Heart left ventricle (tissue), 16 donors: ENCODE results near the gene NGEF. TPM values are rescaled to one million over a fixed set of nuclear protein-coding genes. Genes with fewer than 3 reads are reported as not detected.

Experiments used
- ATAC-seq, 4 donors: fragments of 200-7000 bp; cut with Tn5 transposase; one replicate each; pipeline ENCODE4 v1.9.1; 2020 to 2022; ENCODE audit warnings: moderate library complexity in 4 of 4, mild to moderate bottlenecking in 3 of 4, moderate number of reproducible peaks in 1 of 4
- DNase-seq, 5 donors: peaks; one replicate each; pipeline ENCODE4 v3.0.0-alpha.2; 2020
- H3K27ac ChIP-seq, 12 donors: fragments of 200-600 bp; sonication (generic) in 4 of 12; one replicate each; pipeline versions ENCODE4 v1.5.0 to v1.8.0; 2016 to 2022; ENCODE audit warnings: mild to moderate bottlenecking in 2 of 12
- H3K27me3 ChIP-seq, 9 donors: fragments of 200-600 bp; sonication (generic) in 2 of 9; one replicate each; pipeline versions ENCODE4 v1.5.1 to v1.8.0; 2016 to 2022; ENCODE audit warnings: mild to moderate bottlenecking in 3 of 9
- H3K36me3 ChIP-seq, 9 donors: fragments of 200-600 bp; sonication (generic) in 2 of 9; one replicate each; pipeline versions ENCODE4 v1.5.0 to v1.8.0; 2018 to 2022; ENCODE audit warnings: mild to moderate bottlenecking in 2 of 9
- H3K4me1 ChIP-seq, 12 donors: fragments of 200-600 bp; sonication (generic) in 4 of 12; one replicate each; pipeline versions ENCODE4 v1.5.0 to v1.8.0; 2016 to 2022; ENCODE audit warnings: mild to moderate bottlenecking in 3 of 12
- H3K4me3 ChIP-seq, 12 donors: fragments of 200-600 bp; sonication (generic) in 4 of 12; one replicate each; pipeline versions ENCODE4 v1.5.0 to v1.8.0; 2017 to 2022; ENCODE audit warnings: mild to moderate bottlenecking in 9 of 12, moderate library complexity in 4 of 12
- H3K9me3 ChIP-seq, 12 donors: fragments of 200-600 bp; sonication (generic) in 4 of 12; one replicate each; pipeline versions ENCODE4 v1.5.0 to v1.8.0; 2016 to 2022; ENCODE audit warnings: mild to moderate bottlenecking in 1 of 12
- POLR2A ChIP-seq, 2 donors: fragments of 450-650 bp; IDR thresholded peaks; one replicate each; pipeline ENCODE4 v1.6.1; 2017; ENCODE audit warnings: antibody characterized with exemption in 2 of 2, mild to moderate bottlenecking in 2 of 2, moderate library complexity in 2 of 2
- WGBS, 4 donors: extraction: QIAGEN DNeasy Blood & Tissue Kit in 2 of 4; methylation state at CpG; one replicate each; pipeline versions ENCODE4 v1.1.5 to v1.1.7; 2013 to 2018; 5-methylcytosine and 5-hydroxymethylcytosine counted together
- intact Hi-C, 10 donors: fragments of 100-400 bp; cut with DNase I; formaldehyde crosslinking; loops; one replicate each; pipeline versions ENCODE4 v1.11.1 to v1.14.2; 2022
- polyA plus RNA-seq, 2 donors: library from polyadenylated mRNA; stranded (reverse); fragments of 200-250 nt; gene quantifications; one replicate each; pipeline ENCODE4 v1.2.3, GENCODE V29; 2013
- total RNA-seq, 9 donors: library from RNA; depleted of rRNA in 2 of 9; stranded (reverse); fragments of >200 nt in 2 of 9; fragmentation: NEBNext Ultra II Directional in 3 of 9; extraction: Animal tissue kit (Norgen Biotek cat#: 25700) in 3 of 9; gene quantifications; one replicate each; pipeline versions ENCODE4 v1.1.0 to v1.2.4, GENCODE V29; 2016 to 2023
- TF ChIP-seq, protein P1 (sequence below), 12 donors: fragments of 200-600 bp; sonication (generic) in 4 of 12; IDR thresholded peaks; one replicate each; pipeline versions ENCODE4 v1.5.0 to v1.8.0; 2018 to 2022; ENCODE audit warnings: antibody characterized with exemption in 12 of 12, mild to moderate bottlenecking in 5 of 12
- donor health status: ischemic (EF 13 %, LVEDD 7.1; RV severe dilation, severe dysfunction).
- donor health status: healthy with polysubstance abuse.
- donor health status: DM: no; HTN: yes; CAD: no.
- donor health status: DM: no; HTN: no; CAD: no.
- donor health status: ischemic (EF 25% LVEDD 6.9; RV normal size, moderate dysfunction).
- donor health status: ischemic (EF 25% LVEDD 5.7; RV mildly dilated, moderate dysfunction).
- donor health status: healthy.
- donor health status: DM: yes; HTN: yes; CAD: no.
- donor health status: ischemic (EF 35%, LVEDD 5.7; RV mildly dilated, moderate dysfunction).
- donor health status: nonischemic (EF 11% LVEDD 7.7; RV severe dilation, severe dysfunction).
- donor health status: DM: yes; HTN: yes; CAD: no.
- donor health status: PGD.
- donor health status: ischemic (EF 29% LVEDD 5.4; RV normal size, mild dysfunction).
- donor health status: nonischemic (EF 23%, LVEDD 6.1; RV moderate dilation, normal function).

The NGEF gene
- total and polyA plus RNA-seq, 11 donors = 0.15 to 0.62 (median 0.42) TPM; not detected in 4

DNA sequence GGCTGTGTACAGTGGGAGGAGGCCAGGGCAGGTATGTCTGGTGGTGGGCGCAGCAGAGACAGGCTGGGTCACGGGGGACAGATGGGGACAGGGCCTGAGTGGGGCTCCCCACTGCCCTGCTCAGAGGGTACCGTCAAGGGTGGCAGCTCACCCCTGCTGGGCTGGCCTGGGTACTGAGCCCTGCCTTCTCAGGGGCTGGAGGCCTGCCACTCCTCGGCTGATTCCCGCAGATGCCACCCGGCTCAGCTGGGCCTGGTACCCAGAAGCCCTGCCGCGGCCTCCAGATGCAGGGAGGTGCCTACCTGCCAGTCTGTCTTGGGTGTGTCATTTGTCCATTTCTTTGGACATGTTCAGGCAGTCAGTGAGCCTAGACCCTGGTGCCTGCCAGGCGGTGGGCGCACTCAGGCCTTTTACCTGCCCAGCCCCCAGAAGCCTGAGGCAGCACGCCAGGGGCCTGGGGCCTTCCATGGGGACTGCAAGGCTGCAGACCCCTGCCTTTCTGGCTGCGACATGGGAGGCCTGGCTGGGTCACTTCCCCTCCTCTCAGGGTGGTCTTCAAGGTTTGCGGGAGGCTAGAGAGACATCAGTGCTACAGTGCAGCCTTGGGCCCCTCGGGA lies 139.7 kb downstream of the NGEF start:
- no peaks in the 10 kb centered on the region for H3K9me3 ChIP-seq
- WGBS, 4 donors = 95 to 98% (median 96%) methylated on average over 9 to 14 of the region's 14 CpGs
- peaks cover 6 to 30% (median 14%) of the 10 kb centered on the region in 9 donors for H3K27me3 ChIP-seq
- H3K4me3 ChIP-seq = no peak overlapping the region
- ATAC-seq (peak in 1 of 4 donors; percentile 4), DNase-seq (no peak)
- no peaks in the 10 kb centered on the region for H3K36me3 ChIP-seq
- H3K4me1 ChIP-seq = peaks cover 0 to 17% (median 6%) of the 10 kb centered on the region in 12 donors
- no peak overlapping the region for H3K27ac ChIP-seq
- intact Hi-C loops = no loop called here
- TF ChIP-seq POLR2A (IDR thresholded peaks at IDR 0.05) = no peak
- TF ChIP-seq, protein P1, sequence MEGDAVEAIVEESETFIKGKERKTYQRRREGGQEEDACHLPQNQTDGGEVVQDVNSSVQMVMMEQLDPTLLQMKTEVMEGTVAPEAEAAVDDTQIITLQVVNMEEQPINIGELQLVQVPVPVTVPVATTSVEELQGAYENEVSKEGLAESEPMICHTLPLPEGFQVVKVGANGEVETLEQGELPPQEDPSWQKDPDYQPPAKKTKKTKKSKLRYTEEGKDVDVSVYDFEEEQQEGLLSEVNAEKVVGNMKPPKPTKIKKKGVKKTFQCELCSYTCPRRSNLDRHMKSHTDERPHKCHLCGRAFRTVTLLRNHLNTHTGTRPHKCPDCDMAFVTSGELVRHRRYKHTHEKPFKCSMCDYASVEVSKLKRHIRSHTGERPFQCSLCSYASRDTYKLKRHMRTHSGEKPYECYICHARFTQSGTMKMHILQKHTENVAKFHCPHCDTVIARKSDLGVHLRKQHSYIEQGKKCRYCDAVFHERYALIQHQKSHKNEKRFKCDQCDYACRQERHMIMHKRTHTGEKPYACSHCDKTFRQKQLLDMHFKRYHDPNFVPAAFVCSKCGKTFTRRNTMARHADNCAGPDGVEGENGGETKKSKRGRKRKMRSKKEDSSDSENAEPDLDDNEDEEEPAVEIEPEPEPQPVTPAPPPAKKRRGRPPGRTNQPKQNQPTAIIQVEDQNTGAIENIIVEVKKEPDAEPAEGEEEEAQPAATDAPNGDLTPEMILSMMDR (IDR thresholded peaks at IDR 0.05) = no peak

DNA sequence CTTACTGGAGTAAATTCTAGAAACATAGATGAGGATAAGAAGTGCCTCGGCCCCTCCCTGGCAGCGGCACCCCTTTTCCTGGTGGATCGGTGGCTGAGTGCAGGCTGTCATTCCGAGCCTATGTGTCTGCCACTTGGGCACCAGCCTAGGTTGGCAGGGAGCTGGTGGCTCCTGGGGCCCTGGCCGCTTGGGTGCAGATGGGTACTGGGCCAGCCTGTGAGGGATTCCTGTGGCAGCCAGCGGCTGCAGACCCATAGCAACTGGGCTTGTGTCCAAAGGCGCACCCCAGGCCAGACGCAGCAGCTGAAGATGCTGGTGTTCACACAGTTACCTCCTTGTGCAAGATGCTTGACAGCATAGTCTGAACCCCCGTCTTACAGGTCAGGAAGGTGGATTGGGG lies 140.2 kb downstream of the NGEF start:
- TF ChIP-seq POLR2A (IDR thresholded peaks at IDR 0.05) = no peak
- TF ChIP-seq, protein P1 (IDR thresholded peaks at IDR 0.05) = no peak
- 91 to 95% (median 94%) methylated on average over 9 of the region's 9 CpGs for WGBS, 4 donors
- Histone ChIP-seq H3K27ac (no peak overlapping the region), H3K9me3 (no peaks in the 10 kb centered on the region), H3K4me3 (no peak overlapping the region), H3K36me3 (no peaks in the 10 kb centered on the region), H3K27me3 (peaks cover 6 to 30% (median 14%) of the 10 kb centered on the region in 9 donors), H3K4me1 (peaks cover 0 to 17% (median 6%) of the 10 kb centered on the region in 12 donors)
- intact Hi-C loops = no loop called here
- ATAC-seq (no peak), DNase-seq (no peak)

DNA sequence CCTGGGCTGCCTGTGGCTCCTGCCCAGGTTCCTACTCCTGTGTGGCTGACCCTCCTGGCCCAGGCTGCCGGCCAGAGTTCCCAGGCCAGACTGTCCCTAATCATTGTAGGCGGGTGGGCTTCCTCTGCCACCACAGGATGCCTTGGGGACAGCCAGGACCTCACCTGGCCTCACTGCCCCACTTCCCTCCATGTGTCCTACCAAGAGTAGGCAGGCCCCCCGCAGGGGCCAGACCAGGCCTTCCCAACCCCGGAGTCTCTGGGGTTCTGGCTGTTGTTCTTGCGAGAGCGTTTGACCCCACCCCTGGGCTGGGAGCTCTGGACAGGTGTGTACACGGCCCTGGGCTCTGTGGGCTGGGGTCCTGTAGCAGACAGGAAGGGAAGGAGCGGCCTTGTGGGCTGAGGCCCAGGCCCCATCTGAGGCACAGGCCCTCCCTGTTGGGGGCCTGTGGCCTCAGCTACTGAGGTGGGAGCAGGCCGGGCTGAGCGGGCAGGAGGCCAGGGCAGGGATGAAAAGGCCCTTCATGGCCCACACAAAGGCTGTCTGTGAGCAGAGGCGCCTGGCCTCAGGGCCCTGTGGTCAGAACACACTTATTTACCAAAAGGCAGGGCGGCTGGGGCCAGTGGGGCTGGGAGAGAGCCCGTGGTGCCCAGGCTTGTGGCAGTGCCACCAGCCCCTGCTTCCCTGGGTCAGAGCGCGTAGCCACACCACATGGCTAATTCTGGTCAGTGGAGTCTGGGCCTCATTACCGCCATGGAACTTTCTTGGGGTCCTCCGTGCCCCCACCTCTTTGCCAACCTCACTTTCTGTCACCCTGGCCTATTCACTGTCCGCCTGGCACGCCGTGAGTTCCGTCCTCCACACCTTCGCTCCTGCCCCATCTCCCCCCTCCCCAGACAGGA lies 141.0 kb downstream of the NGEF start:
- H3K27ac ChIP-seq = no peak overlapping the region
- H3K36me3 ChIP-seq = no peaks in the 10 kb centered on the region
- no peak for DNase-seq
- TF ChIP-seq, protein P1 (IDR thresholded peaks at IDR 0.05) = no peak
- no peak for TF ChIP-seq POLR2A (IDR thresholded peaks at IDR 0.05)
- H3K4me1 ChIP-seq = peaks cover 0 to 16% (median 6%) of the 10 kb centered on the region in 12 donors
- ATAC-seq = peak in 1 of 4 donors; percentile 13
- intact Hi-C loops = no loop called here
- H3K9me3 ChIP-seq = no peaks in the 10 kb centered on the region
- 92 to 94% (median 93%) methylated on average over 18 to 22 of the region's 22 CpGs for WGBS, 4 donors
- no peak overlapping the region for H3K4me3 ChIP-seq
- peaks cover 6 to 24% (median 14%) of the 10 kb centered on the region in 9 donors for H3K27me3 ChIP-seq

DNA sequence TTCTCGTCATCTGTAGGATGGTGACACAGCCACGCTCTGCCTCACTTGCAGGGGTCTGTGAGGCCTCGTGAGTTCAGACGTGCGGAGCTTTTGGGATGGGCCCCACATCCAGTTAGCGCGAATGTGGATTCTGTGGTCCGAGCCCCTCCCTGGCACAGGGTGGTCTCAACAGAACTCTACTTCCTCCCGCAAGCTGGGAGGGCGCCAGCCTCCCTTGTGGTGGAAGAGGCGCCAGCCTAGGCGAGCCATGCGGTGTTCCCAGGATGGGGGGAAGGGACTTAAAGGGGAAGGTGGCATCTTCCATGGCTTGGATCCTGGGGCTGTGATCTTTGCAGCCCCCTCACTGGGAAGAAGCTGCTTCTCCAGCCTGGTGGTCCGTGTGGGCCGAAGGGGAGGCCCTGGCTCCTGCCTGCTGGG lies 141.6 kb downstream of the NGEF start:
- no peak for TF ChIP-seq POLR2A (IDR thresholded peaks at IDR 0.05)
- TF ChIP-seq, protein P1 (IDR thresholded peaks at IDR 0.05) = no peak
- H3K4me1 ChIP-seq = peaks cover 0 to 9% (median 3%) of the 10 kb centered on the region in 12 donors
- H3K36me3 ChIP-seq = no peaks in the 10 kb centered on the region
- peaks cover 0 to 18% (median 10%) of the 10 kb centered on the region in 9 donors for H3K27me3 ChIP-seq
- H3K9me3 ChIP-seq = no peaks in the 10 kb centered on the region
- H3K27ac ChIP-seq = no peak overlapping the region
- intact Hi-C loops = no loop called here
- ATAC-seq (no peak), DNase-seq (no peak)
- H3K4me3 ChIP-seq = no peak overlapping the region
- 80 to 95% (median 81%) methylated on average over 12 to 15 of the region's 15 CpGs for WGBS, 4 donors
